HepG2 (cell line): ENCODE data around the gene CYB5A.

Experiments
- BCL3 ChIP-seq: sonication (generic); formaldehyde crosslinking; IDR thresholded peaks from 2 replicates; pipeline ENCODE4 v1.5.1; 2020; ENCODE audit warnings: mild to moderate bottlenecking, missing genetic modification reagents, moderate library complexity
- BRF2 ChIP-seq: sonication (generic); formaldehyde crosslinking; IDR thresholded peaks from 2 replicates; pipeline ENCODE4 v1.8.1; 2022; ENCODE audit warnings: mild to moderate bottlenecking, missing genetic modification reagents
- NFE2 ChIP-seq: sonication (generic); formaldehyde crosslinking; IDR thresholded peaks from 2 replicates; pipeline ENCODE4 v1.4.0; 2020; ENCODE audit warnings: missing genetic modification reagents

GRCh38 chr18:74329688-74330205 lies 38.0 kb upstream of the CYB5A start:
- TF ChIP-seq NFE2 (CRISPR knock-in tag) (no peak), BRF2 (CRISPR knock-in tag) (no peak), BCL3 (CRISPR knock-in tag) (no peak)
